Myocyte (in vitro differentiated cells): ENCODE measurements around the gene MYBPC1. TPM values are rescaled to one million over a fixed set of nuclear protein-coding genes. Genes with fewer than 3 reads are reported as not detected.
"Not testable (repeated sequence)": the region's sequence is repeated elsewhere in the genome, so short reads cannot be mapped to it uniquely, and the experiment has no call there.

Experiments used
- DNase-seq: peaks from one replicate; pipeline ENCODE4 v3.0.0-alpha.2; 2012; ENCODE audit warnings: low read depth
- total RNA-seq: library from RNA; depleted of rRNA; stranded (reverse); fragments of >200 nt; gene quantifications from 2 replicates; pipeline ENCODE4 v1.2.3, GENCODE V29; 2014

The MYBPC1 gene
- total RNA-seq, 1 donor from 2014 or later, result 8.4 TPM

- DNase-seq, result no peak
These were observed 58.7 kb downstream of the MYBPC1 start for GRCh38 chr12:101653503-101653902.

GRCh38 chr12:101654442-101654841, 59.7 kb downstream of the MYBPC1 start:
- DNase-seq, result no peak

- DNase-seq, result no peak
These were observed 60.6 kb downstream of the MYBPC1 start for GRCh38 chr12:101655393-101655792.

- peak; percentile 25 for DNase-seq
These were observed 65.9 kb downstream of the MYBPC1 start for GRCh38 chr12:101660662-101661061.

GRCh38 chr12:101663298-101663697, 68.5 kb downstream of the MYBPC1 start:
- DNase-seq, result no peak

GRCh38 chr12:101664992-101665391, 70.2 kb downstream of the MYBPC1 start:
- no peak for DNase-seq

GRCh38 chr12:101666052-101666728, 71.4 kb downstream of the MYBPC1 start:
- DNase-seq, result no peak

- no peak for DNase-seq
These were observed 72.8 kb downstream of the MYBPC1 start for GRCh38 chr12:101667591-101667990.

- DNase-seq, result peak; percentile 46
These were observed 75.4 kb downstream of the MYBPC1 start for GRCh38 chr12:101670007-101670671.

- no peak for DNase-seq
These were observed 76.5 kb downstream of the MYBPC1 start for GRCh38 chr12:101671157-101671791.

- DNase-seq, result no peak
These were observed 77.1 kb downstream of the MYBPC1 start for GRCh38 chr12:101671833-101672232.

- no peak for DNase-seq
These were observed 80.8 kb downstream of the MYBPC1 start for GRCh38 chr12:101675555-101675954.

GRCh38 chr12:101676497-101676896, 81.7 kb downstream of the MYBPC1 start:
- not testable (repeated sequence) for DNase-seq

GRCh38 chr12:101678081-101678480, 83.3 kb downstream of the MYBPC1 start:
- DNase-seq, result no peak

- DNase-seq, result no peak
These were observed 85.5 kb downstream of the MYBPC1 start for GRCh38 chr12:101680240-101680639.

GRCh38 chr12:101680647-101681046, 85.9 kb downstream of the MYBPC1 start:
- no peak for DNase-seq

- DNase-seq, result not testable (repeated sequence)
These were observed 86.9 kb downstream of the MYBPC1 start for GRCh38 chr12:101681627-101682026.

- no peak for DNase-seq
These were observed 90.3 kb downstream of the MYBPC1 start for GRCh38 chr12:101685092-101685491.

GRCh38 chr12:101686176-101686575, 91.4 kb downstream of the MYBPC1 start:
- DNase-seq, result no peak

GRCh38 chr12:101690544-101691098, 95.8 kb downstream of the MYBPC1 start:
- DNase-seq, result no peak

- no peak for DNase-seq
These were observed 96.8 kb downstream of the MYBPC1 start for GRCh38 chr12:101691503-101692096.
